AG04449 (cell line): ENCODE data around the gene LKAAEAR1.
"Not testable (repeated sequence)": the region's sequence is repeated elsewhere in the genome, so short reads cannot be mapped to it uniquely, and the experiment has no call there.

Source experiments
- CTCF ChIA-PET: fragments of 350-600 bp; formaldehyde crosslinking; extraction: SDS; loops from one replicate; lab custom pipeline; 2021; ENCODE audit warnings: antibody characterized with exemption; lab: Yijun Ruan, JAX
- POLR2A ChIA-PET: fragments of 400-600, 350-600 bp; formaldehyde crosslinking; extraction: SDS; loops from one replicate; lab custom pipeline; 2020; ENCODE audit warnings: antibody characterized with exemption, inconsistent platforms; lab: Yijun Ruan, JAX
- DNase-seq: peaks from one replicate; pipeline ENCODE4 v3.0.0-alpha.2; 2010; ENCODE audit warnings: low read depth, low spot score
- H3K4me3 ChIP-seq: 2 replicates; pipeline ENCODE4 v1.5.1; 2011; ENCODE audit warnings: low read depth, mild to moderate bottlenecking, control low read depth, low read length
- CTCF ChIP-seq: IDR thresholded peaks from one replicate; pipeline ENCODE4 v1.5.1; 2011; ENCODE audit warnings: mild to moderate bottlenecking, moderate library complexity, low read length, control low read depth, inconsistent platforms; ENCODE audit not compliant: insufficient read depth; ENCODE audit errors: missing control alignments

LKAAEAR1 gene

GRCh38 chr20:64092258-64093012 is 8.2 kb upstream of the LKAAEAR1 start:
- ChIA-PET POLR2A (no interaction called here), CTCF (no interaction called here)
- no peak for DNase-seq
- no peak for TF ChIP-seq CTCF
- no peak overlapping the region for H3K4me3 ChIP-seq

- TF ChIP-seq CTCF, result no peak
- DNase-seq, result no peak
- POLR2A ChIA-PET, result no interaction called here
- no peak overlapping the region for H3K4me3 ChIP-seq
- CTCF ChIA-PET, result no interaction called here
Observed at GRCh38 chr20:64091770-64092169, 7.6 kb upstream of the LKAAEAR1 start.

- no peak for DNase-seq
- ChIA-PET CTCF (no interaction called here), POLR2A (no interaction called here)
- TF ChIP-seq CTCF, result no peak
- H3K4me3 ChIP-seq, result no peak overlapping the region
Observed at GRCh38 chr20:64091340-64091739, 7.1 kb upstream of the LKAAEAR1 start.

- ChIA-PET POLR2A (no interaction called here), CTCF (interaction anchor here (1.2 kb wide), 1 partner anchor 8 kb away, joined by 3 read pairs; no protein-coding TSS in a partner anchor)
- no peak overlapping the region for H3K4me3 ChIP-seq
- no peak for TF ChIP-seq CTCF
- DNase-seq, result no peak
Observed at GRCh38 chr20:64090165-64090564, 6.0 kb upstream of the LKAAEAR1 start.

GRCh38 chr20:64088586-64088985 is 4.4 kb upstream of the LKAAEAR1 start:
- DNase-seq, H3K4me3 ChIP-seq, CTCF ChIA-PET, POLR2A ChIA-PET: not testable (repeated sequence)

- DNase-seq, POLR2A ChIA-PET, H3K4me3 ChIP-seq: not testable (repeated sequence)
- CTCF ChIA-PET, result interaction anchor here (1.6 kb wide), 1 partner anchor 30 kb away, joined by 6 read pairs; no protein-coding TSS in a partner anchor
Observed at GRCh38 chr20:64087226-64087825, 3.1 kb upstream of the LKAAEAR1 start.

GRCh38 chr20:64086801-64087200 is 2.6 kb upstream of the LKAAEAR1 start:
- no peak for TF ChIP-seq CTCF
- no peak overlapping the region for H3K4me3 ChIP-seq
- DNase-seq, result no peak
- ChIA-PET POLR2A (no interaction called here), CTCF (interaction anchor here (1.4 to 1.6 kb wide), 2 partner anchors 16 to 29 kb away, joined by 4 to 6 read pairs; no protein-coding TSS in a partner anchor)
